ENCODE measurements around the gene SRCIN1.

SRCIN1 gene

DNA sequence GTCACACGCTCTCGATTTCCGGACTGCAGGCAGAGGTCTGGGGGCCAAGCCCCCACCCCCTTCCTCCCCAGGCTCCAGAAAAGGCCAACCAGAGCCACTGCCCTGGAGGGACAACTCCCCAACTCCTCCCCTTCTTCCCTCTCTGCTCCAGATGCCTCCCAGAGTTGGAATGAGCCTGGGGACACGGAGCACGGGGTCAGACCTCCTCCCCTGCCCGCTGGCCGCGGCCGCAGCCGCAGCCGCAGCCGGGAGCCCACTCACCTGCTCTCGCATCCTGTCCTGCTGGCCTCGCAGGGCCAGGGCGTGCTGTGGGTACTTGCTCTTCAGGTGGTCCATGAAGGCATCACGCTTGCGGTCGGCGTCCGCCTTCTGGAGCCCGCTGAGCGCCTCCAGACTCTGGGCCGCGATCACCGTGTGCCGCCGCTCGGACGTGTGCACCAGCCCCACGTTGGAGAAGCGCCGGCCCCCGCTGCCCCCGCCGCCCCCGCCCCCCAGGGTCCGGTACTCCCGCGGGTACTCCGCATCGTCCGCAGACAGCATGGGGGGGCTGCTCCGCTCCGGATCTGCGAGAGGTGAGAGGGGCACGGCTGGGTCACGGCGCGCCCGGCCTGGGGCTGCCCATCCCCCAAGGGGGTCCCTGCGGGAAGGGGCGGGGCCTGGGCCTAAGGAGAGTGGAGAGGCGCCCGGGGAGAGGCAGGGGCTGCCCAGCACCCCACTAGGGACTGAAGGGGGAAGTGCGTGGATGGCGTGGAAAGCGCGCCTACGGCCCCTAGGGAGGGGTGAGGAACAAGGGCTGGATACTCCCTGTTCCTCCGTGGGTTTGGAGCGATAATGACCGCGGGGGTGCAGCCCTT lies 27.3 kb downstream of the SRCIN1 start:
- no peak for DNase-seq (ENCODE audit: insufficient read length, low spot score)
- TF ChIP-seq, protein P1, sequence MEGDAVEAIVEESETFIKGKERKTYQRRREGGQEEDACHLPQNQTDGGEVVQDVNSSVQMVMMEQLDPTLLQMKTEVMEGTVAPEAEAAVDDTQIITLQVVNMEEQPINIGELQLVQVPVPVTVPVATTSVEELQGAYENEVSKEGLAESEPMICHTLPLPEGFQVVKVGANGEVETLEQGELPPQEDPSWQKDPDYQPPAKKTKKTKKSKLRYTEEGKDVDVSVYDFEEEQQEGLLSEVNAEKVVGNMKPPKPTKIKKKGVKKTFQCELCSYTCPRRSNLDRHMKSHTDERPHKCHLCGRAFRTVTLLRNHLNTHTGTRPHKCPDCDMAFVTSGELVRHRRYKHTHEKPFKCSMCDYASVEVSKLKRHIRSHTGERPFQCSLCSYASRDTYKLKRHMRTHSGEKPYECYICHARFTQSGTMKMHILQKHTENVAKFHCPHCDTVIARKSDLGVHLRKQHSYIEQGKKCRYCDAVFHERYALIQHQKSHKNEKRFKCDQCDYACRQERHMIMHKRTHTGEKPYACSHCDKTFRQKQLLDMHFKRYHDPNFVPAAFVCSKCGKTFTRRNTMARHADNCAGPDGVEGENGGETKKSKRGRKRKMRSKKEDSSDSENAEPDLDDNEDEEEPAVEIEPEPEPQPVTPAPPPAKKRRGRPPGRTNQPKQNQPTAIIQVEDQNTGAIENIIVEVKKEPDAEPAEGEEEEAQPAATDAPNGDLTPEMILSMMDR (IDR thresholded peaks at IDR 0.05; ENCODE audit: insufficient read depth, missing control alignments): no peak
- no peak for FAIRE-seq

DNA sequence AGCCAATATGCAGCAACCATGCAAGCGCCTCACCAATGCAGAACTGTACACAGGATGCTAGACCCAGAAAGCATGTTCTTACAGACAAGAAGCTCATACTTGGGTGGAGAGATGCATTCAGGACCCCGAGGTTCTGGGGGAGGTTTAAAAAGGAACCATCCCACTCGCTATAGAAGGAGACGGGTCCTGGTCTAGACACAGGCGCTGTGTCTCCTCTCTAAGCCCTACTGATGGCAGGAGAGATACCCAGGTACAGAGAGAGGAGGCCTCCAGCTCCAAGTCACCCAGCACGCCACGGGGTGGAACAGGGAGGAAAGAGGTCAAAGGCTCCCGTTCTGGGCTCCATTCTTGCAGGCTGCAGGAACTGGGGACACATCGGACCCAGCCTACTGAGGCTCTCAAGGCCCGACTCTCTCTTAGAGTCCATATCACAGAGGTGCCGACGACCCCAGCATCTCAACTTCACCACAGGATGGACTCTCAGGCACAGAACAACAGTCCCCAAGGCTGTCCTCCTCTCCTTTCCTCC lies 28.0 kb downstream of the SRCIN1 start:
- DNase-seq (ENCODE audit: insufficient read length, low spot score) (no peak), FAIRE-seq (no peak)
- TF ChIP-seq, protein P1 (IDR thresholded peaks at IDR 0.05; ENCODE audit: insufficient read depth, missing control alignments): no peak

DNA sequence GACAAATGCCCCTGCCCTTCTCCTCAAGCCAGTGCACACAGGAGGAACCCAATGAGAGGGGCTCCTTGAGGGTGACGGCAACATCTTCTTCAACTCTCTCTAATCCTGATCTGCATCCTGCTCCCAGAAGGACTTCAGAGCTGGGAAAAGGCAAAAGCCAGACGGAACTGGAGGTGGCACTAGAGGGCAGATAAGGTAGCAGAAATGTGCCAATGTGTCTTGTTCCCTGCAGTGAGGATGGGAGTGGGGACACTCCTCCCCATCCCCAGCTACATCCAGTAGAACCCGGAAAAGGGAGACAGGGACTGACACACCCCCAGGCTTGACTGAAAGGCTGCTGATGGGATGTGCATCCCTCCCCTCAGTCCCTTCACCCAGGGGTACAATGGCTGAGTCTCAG lies 28.5 kb downstream of the SRCIN1 start:
- TF ChIP-seq, protein P1 (IDR thresholded peaks at IDR 0.05; ENCODE audit: insufficient read depth, missing control alignments): peak; percentile 20
- DNase-seq (ENCODE audit: insufficient read length, low spot score): no peak
- FAIRE-seq: no peak

DNA sequence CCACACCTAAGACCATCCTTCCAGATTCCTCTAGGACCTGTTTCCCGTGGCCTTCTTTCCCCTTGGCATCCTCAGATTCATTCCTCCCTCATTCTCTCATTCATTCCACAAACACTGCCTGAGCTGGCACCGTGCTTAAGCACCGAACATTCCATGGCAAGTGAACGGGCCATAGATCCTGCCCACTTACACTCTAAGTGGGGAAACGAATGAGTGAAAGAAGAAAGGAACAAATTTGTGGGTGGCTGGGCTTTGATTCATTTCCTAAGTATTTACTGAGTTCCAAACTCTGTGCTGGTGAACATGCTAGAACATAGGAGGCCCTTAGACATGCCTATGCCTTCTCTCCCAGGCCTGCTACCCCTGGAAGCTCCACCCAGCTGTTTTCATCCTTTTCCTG lies 30.0 kb downstream of the SRCIN1 start:
- no peak for FAIRE-seq
- TF ChIP-seq, protein P1 (IDR thresholded peaks at IDR 0.05; ENCODE audit: insufficient read depth, missing control alignments): no peak
- no peak for DNase-seq (ENCODE audit: insufficient read length, low spot score)

DNA sequence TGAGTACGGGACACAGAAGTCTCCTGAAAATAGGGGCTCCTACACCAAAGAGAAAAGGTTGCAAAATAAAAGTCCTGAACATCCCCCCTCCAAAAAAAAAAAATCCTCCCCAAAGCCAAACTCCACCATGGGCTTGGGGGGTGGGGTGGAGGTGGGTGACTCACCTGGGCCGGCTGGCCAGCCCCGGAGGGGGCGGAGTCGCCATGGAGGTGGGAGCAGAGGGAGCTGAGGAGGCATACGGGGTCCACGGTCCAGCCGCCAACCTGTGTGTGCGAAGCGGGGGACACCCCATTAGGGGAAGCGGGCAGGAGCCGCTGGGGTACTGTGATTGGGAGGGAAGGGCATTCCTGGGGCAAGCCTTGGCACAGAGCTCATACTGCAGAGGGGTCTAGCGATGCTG lies 31.0 kb downstream of the SRCIN1 start:
- TF ChIP-seq, protein P1 (IDR thresholded peaks at IDR 0.05; ENCODE audit: insufficient read depth, missing control alignments): no peak
- DNase-seq (ENCODE audit: insufficient read length, low spot score): no peak
- no peak for FAIRE-seq

DNA sequence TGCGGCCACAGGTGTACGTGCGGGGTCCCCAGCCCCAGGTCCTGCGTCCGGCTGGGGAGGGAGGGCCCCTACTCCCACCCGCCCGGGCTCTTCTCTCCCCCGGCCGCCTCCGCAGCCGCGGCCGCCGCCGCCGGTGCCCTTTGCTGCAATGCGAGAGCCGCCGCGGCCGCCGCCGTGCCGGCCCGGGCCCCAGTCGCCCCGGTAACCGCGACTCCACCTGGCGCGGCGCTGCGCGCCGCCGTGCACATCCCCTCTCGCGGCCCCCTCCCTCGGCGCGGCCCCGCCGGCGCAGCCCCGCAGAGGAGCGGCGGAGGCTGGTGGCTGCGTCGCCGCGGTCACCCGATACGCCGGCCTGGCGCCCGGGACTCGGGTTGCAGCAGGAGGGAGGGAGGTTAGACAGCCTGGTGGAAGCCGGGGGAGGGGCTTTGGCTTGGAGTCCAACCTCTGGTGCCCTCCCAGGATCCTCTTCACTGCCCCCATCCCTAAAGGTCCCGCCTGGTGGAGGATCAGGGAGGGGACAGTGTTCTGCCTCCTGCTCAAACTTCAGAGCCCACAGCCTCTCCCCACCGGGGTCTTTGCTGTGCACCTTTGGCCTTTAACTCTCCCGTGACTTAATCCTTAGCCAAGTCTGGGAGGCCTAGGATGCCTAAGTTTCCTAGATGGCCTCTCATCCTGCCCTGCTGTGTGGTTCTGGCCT lies 32.9 kb downstream of the SRCIN1 start:
- TF ChIP-seq, protein P1 (IDR thresholded peaks at IDR 0.05; ENCODE audit: insufficient read depth, missing control alignments): no peak
- DNase-seq (ENCODE audit: insufficient read length, low spot score) (peak; percentile 85), FAIRE-seq (no peak)
